ENCODE data around the gene PPTC7. TPM values are rescaled to one million over a fixed set of nuclear protein-coding genes. Genes with fewer than 3 reads are reported as not detected.

PPTC7 gene
- total and polyA plus RNA-seq, 2 of the 8 experiments (the other 6 are each of a cell fraction or from before 2014, with no cell fraction given), result 8.1 to 15.9 TPM

- no peak for TF ChIP-seq RAD21 (IDR thresholded peaks at IDR 0.05 in 1 of 2, conservative IDR thresholded peaks at IDR 0.05 in 1 of 2; ENCODE audit: low read depth in 2 of 2, low read length in 2 of 2)
- no peak for TF ChIP-seq RFX5 (IDR thresholded peaks at IDR 0.05; ENCODE audit: borderline replicate concordance, low read depth, low read length)
- no peak for TF ChIP-seq CHD7 (IDR thresholded peaks at IDR 0.05; ENCODE audit: insufficient replicate concordance, low read length)
- no peak for TF ChIP-seq EP300 (IDR thresholded peaks at IDR 0.05; ENCODE audit: borderline replicate concordance in 1 of 2, low read depth in 2 of 2, low read length in 2 of 2)
Observed at GRCh38 chr12:110581931-110582275, 1.2 kb downstream of the PPTC7 start (continued).
